ENCODE measurements around the gene CORO2A. TPM values are rescaled to one million over a fixed set of nuclear protein-coding genes. Genes with fewer than 3 reads are reported as not detected.

Gene CORO2A
- total and polyA plus RNA-seq, 2 of the 8 experiments (the other 6 are each of a cell fraction or from before 2014, with no cell fraction given) = 13.7 to 27.9 TPM

- Histone ChIP-seq H3K18ac (ENCODE audit: extremely low read depth, low read length) (no peak overlapping the region), H2BK20ac (ENCODE audit: low read length) (no peak overlapping the region), H3K36me3 (ENCODE audit: control insufficient read depth in 2 of 4, insufficient read depth in 4 of 4, low read length in 3 of 4) (no peaks in the 10 kb centered on the region), H3K27me3 (replicated peaks in 1 of 4; ENCODE audit: control insufficient read depth in 3 of 4, extremely low read depth in 1 of 4, insufficient read depth in 3 of 4, low read length in 3 of 4) (no peaks in the 10 kb centered on the region), H2AK5ac (ENCODE audit: low read depth, low read length) (no peak overlapping the region), H4K91ac (replicated peaks; ENCODE audit: insufficient read length, low read length) (no peak overlapping the region), H3K4ac (replicated peaks; ENCODE audit: insufficient read length, low read depth, low read length) (no peak overlapping the region), H2BK15ac (ENCODE audit: low read length) (no peak overlapping the region), H3K4me2 (ENCODE audit: insufficient read depth in 1 of 2, low read depth in 2 of 2, low read length in 2 of 2) (no peak overlapping the region), H3K79me1 (ENCODE audit: low read depth, low read length) (no peaks in the 10 kb centered on the region; the same call in 1 of the 2 replicates), H4K20me1 (replicated peaks in 1 of 2; ENCODE audit: control insufficient read depth in 1 of 2, insufficient read depth in 2 of 2, low read length in 2 of 2) (peaks cover 0 to 1% of the 10 kb centered on the region in 2 experiments), H3K27ac (ENCODE audit: low read depth, low read length) (no peak overlapping the region), H3K9me3 (ENCODE audit: insufficient read depth in 2 of 2, low read depth in 1 of 2, low read length in 1 of 2) (no peaks in the 10 kb centered on the region), H2BK12ac (ENCODE audit: low read depth, low read length) (no peak overlapping the region), H3K23ac (ENCODE audit: insufficient read length) (no peak overlapping the region), H3K4me1 (replicated peaks in 1 of 4; ENCODE audit: control insufficient read depth in 3 of 4, insufficient read depth in 4 of 4, low read length in 3 of 4) (peaks cover 0 to 3% (median 0%) of the 10 kb centered on the region in 4 experiments; a peak in 2 of 7 replicates), H2BK5ac (ENCODE audit: low read depth, low read length) (no peak overlapping the region), H4K8ac (ENCODE audit: extremely low read depth, insufficient read depth, low read length) (no peak overlapping the region), H3K23me2 (ENCODE audit: low read depth, low read length) (no peaks in the 10 kb centered on the region), H3K14ac (ENCODE audit: insufficient read length) (no peak overlapping the region), H3K56ac (replicated peaks; ENCODE audit: insufficient read length, low read depth, low read length) (no peak overlapping the region), H2AFZ (ENCODE audit: low read length) (no peak overlapping the region), H3K4me3 (ENCODE audit: extremely low read depth in 1 of 4, insufficient read depth in 2 of 4, low read depth in 3 of 4, low read length in 4 of 4) (no peak overlapping the region), H4K5ac (ENCODE audit: insufficient read length, low read depth, low read length) (no peak overlapping the region), H3K9ac (replicated peaks in 1 of 4; ENCODE audit: extremely low read depth in 1 of 4, low read depth in 3 of 4, low read length in 3 of 4) (no peak overlapping the region), H2BK120ac (replicated peaks; ENCODE audit: low read depth, low read length) (no peak overlapping the region), H3K79me2 (ENCODE audit: control insufficient read depth in 1 of 2, insufficient read depth in 2 of 2, low read length in 2 of 2) (no peaks in the 10 kb centered on the region)
- TF ChIP-seq TAF7 (optimal IDR thresholded peaks at IDR 0.05; ENCODE audit: borderline replicate concordance, low read depth, low read length) (no peak), POLR2AphosphoS5 (IDR thresholded peaks at IDR 0.05; ENCODE audit: low read depth, low read length) (no peak), FOSL1 (IDR thresholded peaks at IDR 0.05; ENCODE audit: insufficient read depth, low read depth, low read length) (no peak)
- CTCF ChIA-PET (ENCODE audit: partially characterized antibody) = no interaction called here
- WGBS, 2 experiments (ENCODE audit: extremely low coverage in 1 of 2, insufficient coverage in 1 of 2, insufficient read length in 1 of 2, insufficient replicate concordance in 2 of 2, low coverage in 1 of 2, low lambda C conversion rate in 2 of 2, missing lambda C conversion rate in 1 of 2) = 86% methylated on average over 3 of the region's 3 CpGs; no CpG with 5 or more reads in 1 of the 2 experiments
- DNase-seq (ENCODE audit: low read depth in 1 of 2, low spot score in 2 of 2) = no peak
- FAIRE-seq = no peak
- POLR2A ChIA-PET (ENCODE audit: partially characterized antibody) = no interaction called here
Observed at GRCh38 chr9:98150721-98151120, 41.7 kb downstream of the CORO2A start.
